GM23248 (cell line): Measurements from ENCODE around the gene B3GNT5. TPM values are rescaled to one million over a fixed set of nuclear protein-coding genes. Genes with fewer than 3 reads are reported as not detected.

Experiments used
- DNase-seq: peaks from one replicate; pipeline ENCODE4 v3.0.0-alpha.2; 2015
- H2AFZ ChIP-seq: fragments of 200-600 bp; sonication (generic); 2 replicates; pipeline ENCODE4 v1.6.1; 2016; ENCODE audit warnings: antibody characterized with exemption
- H3F3A ChIP-seq: fragments of 200-600 bp; sonication (generic); 2 replicates; pipeline ENCODE4 v1.6.1; 2016; ENCODE audit warnings: mild to moderate bottlenecking, antibody characterized with exemption, mixed run types; ENCODE audit not compliant: insufficient read depth
- H3K27ac ChIP-seq: fragments of 200-600 bp; sonication (generic); 2 replicates; pipeline ENCODE4 v1.5.1; 2016; ENCODE audit warnings: mild to moderate bottlenecking
- H3K27me3 ChIP-seq: fragments of 200-600 bp; sonication (generic); replicated peaks from 2 replicates; pipeline ENCODE4 v1.6.1; 2016; ENCODE audit warnings: mild to moderate bottlenecking; ENCODE audit not compliant: insufficient read depth
- H3K36me3 ChIP-seq: fragments of 200-600 bp; sonication (generic); 2 replicates; pipeline ENCODE4 v1.6.1; 2016; ENCODE audit warnings: low read depth, mild to moderate bottlenecking
- H3K4me1 ChIP-seq: fragments of 200-600 bp; sonication (generic); 2 replicates; pipeline ENCODE4 v1.6.1; 2016; ENCODE audit warnings: mild to moderate bottlenecking; ENCODE audit not compliant: insufficient read depth
- H3K4me2 ChIP-seq: fragments of 200-600 bp; sonication (generic); one replicate; pipeline ENCODE4 v1.6.1; 2016; ENCODE audit warnings: mild to moderate bottlenecking; ENCODE audit not compliant: unreplicated experiment
- H3K4me3 ChIP-seq: fragments of 200-600 bp; sonication (generic); 2 replicates; pipeline ENCODE4 v1.5.1; 2016; ENCODE audit warnings: mild to moderate bottlenecking
- H3K79me2 ChIP-seq: fragments of 200-600 bp; sonication (generic); 2 replicates; pipeline ENCODE4 v1.6.1; 2016; ENCODE audit warnings: mild to moderate bottlenecking; ENCODE audit not compliant: insufficient read depth
- H3K9ac ChIP-seq: fragments of 200-600 bp; sonication (generic); 2 replicates; pipeline ENCODE4 v1.6.1; 2016; ENCODE audit warnings: mild to moderate bottlenecking
- H3K9me2 ChIP-seq: fragments of 200-600 bp; sonication (generic); 2 replicates; pipeline ENCODE4 v1.6.1; 2016; ENCODE audit warnings: mixed run types, mild to moderate bottlenecking, moderate library complexity; ENCODE audit not compliant: insufficient read depth
- H3K9me3 ChIP-seq: fragments of 200-600 bp; sonication (generic); one replicate; pipeline ENCODE4 v1.6.1; 2017; ENCODE audit warnings: low read depth
- H4K20me1 ChIP-seq: fragments of 200-600 bp; sonication (generic); 2 replicates; pipeline ENCODE4 v1.6.0; 2016; ENCODE audit not compliant: insufficient read depth
- EZH2 ChIP-seq: fragments of 200-600 bp; sonication (generic); IDR thresholded peaks from 2 replicates; pipeline ENCODE4 v1.6.1; 2018; ENCODE audit warnings: antibody characterized with exemption, mild to moderate bottlenecking; ENCODE audit not compliant: insufficient read depth, poor library complexity, severe bottlenecking
- EZH2phosphoT487 ChIP-seq: fragments of 200-600 bp; sonication (generic); IDR thresholded peaks from 2 replicates; pipeline ENCODE4 v1.6.1; 2018; ENCODE audit warnings: antibody characterized with exemption, moderate library complexity, mild to moderate bottlenecking, low read depth; ENCODE audit not compliant: insufficient read depth
- WGBS, 2 experiments: methylation state at CpG; one replicate each; pipeline ENCODE4 v1.1.6; 2015 to 2017; ENCODE audit warnings: low lambda C conversion rate in 2 of 2, low coverage in 1 of 2; ENCODE audit errors: missing lambda C conversion rate in 2 of 2; 5-methylcytosine and 5-hydroxymethylcytosine counted together
- in situ Hi-C: fragments of 300-500 bp; cut with MboI; formaldehyde crosslinking; loops from 2 replicates; pipeline ENCODE4 v1.15.0; 2020
- polyA plus RNA-seq: library from polyadenylated mRNA; unstranded; fragments of >200 nt; fragmentation: Nextera tagmentation; extraction: Ambion mirVana; gene quantifications from 2 replicates; pipeline ENCODE4 v1.2.1, GENCODE V29; 2016
- total RNA-seq: library from RNA; depleted of rRNA; stranded (reverse); fragments of >200 nt; shearing (Covaris generic); gene quantifications from 2 replicates; pipeline ENCODE4 v1.2.3, GENCODE V29; 2014

Gene B3GNT5
- total and polyA plus RNA-seq, 2 experiments from 2014 or later = 1.3 to 1.8 TPM

DNA sequence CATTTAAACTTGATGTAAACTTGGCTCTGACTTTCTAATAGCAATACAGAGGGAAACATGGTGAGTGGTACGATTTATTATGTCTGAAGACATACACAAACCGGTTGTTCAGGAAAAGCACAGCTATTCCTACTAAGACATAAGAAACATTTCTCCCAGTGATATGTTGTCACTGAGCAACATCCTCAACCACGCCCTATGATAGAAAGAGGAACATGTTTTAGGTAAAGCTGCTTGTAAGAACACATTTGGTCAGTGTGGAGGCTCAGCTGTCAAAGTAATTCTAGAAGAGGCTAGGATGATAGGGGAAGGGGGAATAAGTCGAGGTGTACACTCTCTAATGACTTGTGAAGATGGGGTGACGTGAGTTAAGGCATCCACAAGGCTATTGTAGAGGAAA, 42.7 kb upstream of the B3GNT5 start:
- Histone ChIP-seq H3K9me3 (no peaks in the 10 kb centered on the region), H3K4me2 (no peak overlapping the region), H3K79me2 (no peaks in the 10 kb centered on the region), H3K4me3 (no peak overlapping the region), H2AFZ (no peak overlapping the region), H3K9ac (no peak overlapping the region), H4K20me1 (no peaks in the 10 kb centered on the region), H3K36me3 (no peaks in the 10 kb centered on the region), H3K9me2 (no peaks in the 10 kb centered on the region), H3K4me1 (no peaks in the 10 kb centered on the region), H3K27me3 (peaks cover 12% of the 10 kb centered on the region), H3F3A (no peaks in the 10 kb centered on the region), H3K27ac (no peak overlapping the region)
- DNase-seq = no peak
- 37 to 42% methylated on average over 5 of the region's 5 CpGs for WGBS, 2 experiments
- TF ChIP-seq EZH2phosphoT487 = no peak
- no peak for TF ChIP-seq EZH2
- in situ Hi-C loops = no loop called here

DNA sequence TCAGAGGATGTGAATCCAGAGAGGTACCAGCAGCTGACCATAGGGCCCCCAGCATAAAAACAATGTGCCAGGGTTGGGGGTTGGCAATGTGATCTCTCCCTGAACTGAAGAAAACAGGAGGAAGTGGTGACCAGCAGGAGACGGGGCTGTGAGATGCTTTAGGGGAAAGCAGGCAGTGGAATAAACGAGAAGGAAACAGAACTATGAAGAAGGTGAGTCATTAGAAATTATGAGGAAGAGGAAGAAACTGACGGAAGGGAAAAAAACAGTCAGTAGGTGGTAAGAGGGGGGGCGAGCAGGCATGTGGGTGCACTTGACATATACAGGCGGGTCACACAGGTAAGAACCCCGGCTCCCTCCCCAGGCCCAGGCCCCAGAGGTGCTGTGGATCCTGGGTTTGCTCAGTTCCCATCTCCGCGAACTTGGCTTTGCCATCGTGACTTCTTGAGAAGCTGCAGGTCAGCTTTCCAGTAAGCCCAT, 42.2 kb upstream of the B3GNT5 start:
- DNase-seq = no peak
- H2AFZ ChIP-seq = no peak overlapping the region
- H3K79me2 ChIP-seq = no peaks in the 10 kb centered on the region
- in situ Hi-C loops = no loop called here
- no peaks in the 10 kb centered on the region for H3F3A ChIP-seq
- no peak overlapping the region for H3K4me2 ChIP-seq
- no peak overlapping the region for H3K27ac ChIP-seq
- no peak overlapping the region for H3K4me3 ChIP-seq
- no peak for TF ChIP-seq EZH2
- no peak for TF ChIP-seq EZH2phosphoT487
- H3K9me3 ChIP-seq = no peaks in the 10 kb centered on the region
- WGBS, 2 experiments = 66 to 72% methylated on average over 9 of the region's 9 CpGs
- H3K36me3 ChIP-seq = no peaks in the 10 kb centered on the region
- no peaks in the 10 kb centered on the region for H3K9me2 ChIP-seq
- H4K20me1 ChIP-seq = no peaks in the 10 kb centered on the region
- no peaks in the 10 kb centered on the region for H3K4me1 ChIP-seq
- peaks cover 12% of the 10 kb centered on the region for H3K27me3 ChIP-seq
- no peak overlapping the region for H3K9ac ChIP-seq

DNA sequence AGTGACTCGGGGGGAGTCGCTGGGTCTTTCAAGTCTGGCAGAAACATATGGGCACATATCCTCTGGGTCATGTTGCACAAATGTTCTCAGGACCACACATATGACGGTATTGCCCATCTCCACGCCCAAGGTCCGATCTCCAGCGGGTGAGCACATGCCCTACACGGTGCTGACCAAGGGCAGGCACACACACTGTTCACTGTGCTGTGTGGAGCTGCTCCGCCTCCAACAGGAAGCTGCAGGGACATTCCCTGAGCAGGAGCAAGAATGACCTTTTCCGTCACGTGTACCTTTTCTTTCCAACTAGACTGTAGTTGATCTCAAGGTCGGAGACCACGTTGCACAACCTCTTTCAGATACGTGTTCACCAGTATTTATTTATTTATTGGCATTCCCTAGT, 41.7 kb upstream of the B3GNT5 start:
- Histone ChIP-seq H3K9me3 (no peaks in the 10 kb centered on the region), H4K20me1 (no peaks in the 10 kb centered on the region), H3K27ac (no peak overlapping the region), H3K4me3 (no peak overlapping the region), H3K36me3 (no peaks in the 10 kb centered on the region), H3K4me1 (no peaks in the 10 kb centered on the region), H3K9me2 (no peaks in the 10 kb centered on the region), H3K79me2 (no peaks in the 10 kb centered on the region), H3K9ac (no peak overlapping the region), H3K27me3 (peaks cover 12% of the 10 kb centered on the region), H2AFZ (no peak overlapping the region), H3K4me2 (no peak overlapping the region), H3F3A (no peaks in the 10 kb centered on the region)
- WGBS, 2 experiments = 81 to 84% methylated on average over 13 of the region's 13 CpGs
- no peak for DNase-seq
- TF ChIP-seq EZH2 (no peak), EZH2phosphoT487 (no peak)
- in situ Hi-C loops = no loop called here

DNA sequence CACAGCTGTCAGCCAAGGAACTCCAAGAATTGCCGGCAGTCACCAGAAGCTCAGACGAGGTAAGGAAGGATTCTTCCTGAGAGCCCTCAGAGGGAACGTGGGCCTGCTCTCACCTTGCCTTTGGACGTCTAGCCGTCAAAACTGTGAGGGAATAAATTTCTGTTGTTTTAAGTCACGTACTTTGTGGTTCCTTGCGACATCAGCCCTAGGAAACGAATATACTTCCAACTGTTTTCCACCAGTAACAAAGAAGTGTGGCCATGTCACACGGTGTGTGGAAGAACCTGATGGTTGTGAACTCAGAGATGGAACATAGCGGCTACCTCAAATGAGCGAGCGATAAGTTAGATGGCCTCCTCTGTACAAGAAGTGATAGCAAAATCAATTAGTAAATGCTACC, 41.0 kb upstream of the B3GNT5 start:
- H2AFZ ChIP-seq = no peak overlapping the region

DNA sequence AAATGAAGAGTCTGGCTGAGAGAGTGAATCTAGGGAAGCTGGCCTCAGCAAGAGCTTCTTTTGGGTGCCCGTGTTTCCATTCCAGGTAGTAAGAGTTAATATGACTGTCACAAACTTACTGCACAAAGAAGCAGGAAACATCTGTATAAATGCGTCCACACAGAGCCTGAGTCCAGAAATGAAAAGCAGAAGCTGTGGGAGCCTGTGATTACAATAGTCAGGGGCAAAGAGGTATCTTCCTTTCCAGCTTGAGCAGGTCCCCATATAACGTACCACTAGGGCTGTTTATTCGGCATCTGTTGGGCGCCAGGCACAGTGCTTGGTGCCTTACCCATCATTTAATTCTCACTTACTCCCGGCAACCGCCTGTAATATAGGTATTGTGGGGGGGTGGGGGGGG, 40.5 kb upstream of the B3GNT5 start:
- DNase-seq = no peak
- Histone ChIP-seq H3K9ac (no peak overlapping the region), H3F3A (no peaks in the 10 kb centered on the region), H3K4me3 (no peak overlapping the region), H3K9me3 (no peaks in the 10 kb centered on the region), H3K4me1 (no peaks in the 10 kb centered on the region), H3K36me3 (no peaks in the 10 kb centered on the region), H2AFZ (no peak overlapping the region), H3K27ac (no peak overlapping the region), H3K4me2 (no peak overlapping the region), H3K79me2 (no peaks in the 10 kb centered on the region), H3K9me2 (no peaks in the 10 kb centered on the region), H4K20me1 (no peaks in the 10 kb centered on the region), H3K27me3 (peaks cover 10% of the 10 kb centered on the region)
- TF ChIP-seq EZH2 (no peak), EZH2phosphoT487 (no peak)
- in situ Hi-C loops = no loop called here
- 41 to 54% methylated on average over 7 of the region's 7 CpGs for WGBS, 2 experiments

More for the DNA sequence above, 41.0 kb upstream of the B3GNT5 start:
- Histone ChIP-seq H3K9me3 (no peaks in the 10 kb centered on the region), H3K4me3 (no peak overlapping the region), H3K4me2 (no peak overlapping the region), H4K20me1 (no peaks in the 10 kb centered on the region), H3K79me2 (no peaks in the 10 kb centered on the region), H3K9me2 (no peaks in the 10 kb centered on the region), H3K36me3 (no peaks in the 10 kb centered on the region), H3F3A (no peaks in the 10 kb centered on the region), H3K9ac (no peak overlapping the region), H3K4me1 (no peaks in the 10 kb centered on the region), H3K27me3 (peaks cover 12% of the 10 kb centered on the region), H3K27ac (no peak overlapping the region)
- DNase-seq = no peak
- in situ Hi-C loops = no loop called here
- TF ChIP-seq EZH2phosphoT487 (no peak), EZH2 (no peak)
- 66% methylated on average over 11 to 12 of the region's 12 CpGs for WGBS, 2 experiments
